ENCODE results near the gene MRPL28.
"Not testable (repeated sequence)": the region's sequence is repeated elsewhere in the genome, so short reads cannot be mapped to it uniquely, and the experiment has no call there.

Gene MRPL28

DNA sequence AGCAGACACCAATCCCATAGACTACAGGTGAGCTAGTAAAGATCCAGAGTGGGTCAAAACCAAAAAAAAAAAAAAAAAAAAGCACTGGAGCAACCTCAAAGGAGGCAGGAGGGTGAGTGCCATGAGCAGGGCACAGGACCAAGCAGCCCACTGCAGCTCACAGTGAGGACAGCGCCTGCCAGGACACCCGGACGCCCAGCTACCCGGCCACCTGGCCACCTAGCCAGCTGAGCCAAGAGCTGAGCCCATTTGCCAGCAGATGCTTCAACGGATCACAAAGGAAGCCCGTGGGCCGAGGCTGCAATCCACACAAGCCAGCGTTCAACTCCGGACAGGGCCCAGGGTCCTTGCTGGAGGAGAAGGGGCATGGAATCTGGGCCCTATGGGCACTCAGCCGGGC is 32.9 kb downstream of the MRPL28 start:
- DNase-seq: no peak

- DNase-seq: no peak
Observed at GRCh38 chr16:336269-336668, 34.1 kb downstream of the MRPL28 start.

DNA sequence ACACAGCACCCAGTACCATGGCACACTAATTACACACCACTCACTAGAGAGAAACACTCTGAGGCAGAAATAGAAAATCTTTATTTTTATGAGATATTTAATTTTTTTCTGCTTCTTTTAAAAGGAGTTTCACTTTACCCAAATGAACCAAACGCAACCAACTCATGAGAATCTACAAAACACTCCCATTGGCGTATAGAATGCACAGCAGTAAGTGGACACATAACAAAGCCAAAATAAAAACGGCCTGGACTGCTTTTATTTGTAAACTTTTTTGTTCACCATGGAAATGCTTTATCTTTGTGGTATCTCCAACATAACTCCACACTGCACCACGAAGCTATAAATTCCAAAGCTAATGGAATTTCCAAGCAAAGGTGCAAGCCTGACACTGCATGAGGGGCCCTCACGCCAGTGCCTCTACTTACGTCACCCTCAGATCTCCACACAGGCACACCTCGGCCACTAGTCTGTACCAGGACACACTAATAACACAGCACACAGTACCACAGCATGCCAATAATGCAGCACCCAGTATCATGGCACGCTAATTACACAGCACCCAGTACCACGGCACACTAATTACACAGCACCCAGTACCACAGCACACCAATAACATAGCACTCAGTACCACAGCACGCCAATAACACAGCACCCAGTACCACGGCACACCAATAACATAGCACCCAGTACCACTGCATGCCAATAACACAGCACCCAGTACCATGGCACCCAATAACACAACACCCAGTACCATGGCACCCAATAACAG is 35.3 kb downstream of the MRPL28 start:
- DNase-seq: not testable (repeated sequence)

DNA sequence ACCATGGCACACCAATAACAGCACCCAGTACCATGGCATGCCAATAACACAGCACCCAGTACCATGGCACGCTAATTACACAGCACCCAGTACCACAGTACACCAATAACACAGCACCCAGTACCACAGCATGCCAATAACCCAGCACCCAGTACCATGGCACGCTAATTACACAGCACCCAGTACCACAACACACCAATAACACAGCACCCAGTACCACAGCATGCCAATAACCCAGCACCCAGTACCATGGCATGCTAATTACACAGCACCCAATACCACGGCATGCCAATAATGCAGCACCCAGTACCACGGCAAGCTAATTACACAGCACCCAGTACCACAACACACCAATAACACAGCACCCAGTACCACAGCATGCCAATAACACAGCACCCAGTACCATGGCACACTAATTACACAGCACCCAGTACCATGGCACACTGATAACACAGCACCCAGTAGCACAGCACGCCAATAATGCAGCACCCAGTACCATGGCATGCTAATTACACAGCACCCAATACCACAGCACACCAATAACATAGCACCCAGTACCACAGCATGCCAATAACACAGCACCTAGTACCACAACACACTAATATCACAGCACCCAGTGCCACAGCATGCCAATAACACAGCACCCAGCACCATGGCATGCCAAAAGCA is 36.0 kb downstream of the MRPL28 start:
- DNase-seq: not testable (repeated sequence)

DNA sequence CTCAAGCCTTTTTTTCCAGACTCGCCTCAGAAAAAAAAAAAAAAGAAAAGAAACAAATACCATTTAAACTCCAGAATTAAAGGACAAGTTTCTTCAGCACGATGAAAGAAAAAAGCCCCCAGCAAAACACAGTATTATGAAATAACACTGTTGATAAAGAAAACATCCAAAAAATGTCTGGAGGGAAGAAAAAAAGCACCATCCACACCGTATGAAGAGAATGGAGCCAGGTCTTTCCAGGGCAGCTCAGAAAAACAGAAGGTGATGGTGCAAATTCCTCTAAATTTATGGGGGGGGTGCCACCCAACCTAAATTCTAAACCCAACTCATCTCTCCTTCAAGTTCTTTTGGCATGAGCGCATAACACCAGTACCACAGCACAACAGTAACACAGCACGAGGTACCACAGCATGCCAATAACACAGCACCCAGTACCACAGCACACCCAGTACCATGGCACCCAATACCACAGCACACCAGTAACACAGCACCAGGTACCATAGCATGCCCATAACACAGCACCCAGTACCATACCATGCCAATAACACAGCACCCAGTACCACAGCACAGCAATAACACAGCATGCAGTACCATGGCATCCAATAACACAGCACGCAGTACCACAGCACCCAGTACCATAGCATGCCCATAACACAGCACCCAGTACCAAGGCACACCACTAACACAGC is 36.8 kb downstream of the MRPL28 start:
- DNase-seq: no peak

- not testable (repeated sequence) for DNase-seq
Observed at GRCh38 chr16:331181-331814, 39.0 kb downstream of the MRPL28 start.

- no peak for DNase-seq
Observed at GRCh38 chr16:330741-331140, 39.6 kb downstream of the MRPL28 start.

- no peak for DNase-seq
Observed at GRCh38 chr16:325375-326145, 44.8 kb downstream of the MRPL28 start.

- no peak for DNase-seq
Observed at GRCh38 chr16:324451-325334, 45.6 kb downstream of the MRPL28 start.

- DNase-seq: no peak
Observed at GRCh38 chr16:324201-324450, 46.2 kb downstream of the MRPL28 start.

DNA sequence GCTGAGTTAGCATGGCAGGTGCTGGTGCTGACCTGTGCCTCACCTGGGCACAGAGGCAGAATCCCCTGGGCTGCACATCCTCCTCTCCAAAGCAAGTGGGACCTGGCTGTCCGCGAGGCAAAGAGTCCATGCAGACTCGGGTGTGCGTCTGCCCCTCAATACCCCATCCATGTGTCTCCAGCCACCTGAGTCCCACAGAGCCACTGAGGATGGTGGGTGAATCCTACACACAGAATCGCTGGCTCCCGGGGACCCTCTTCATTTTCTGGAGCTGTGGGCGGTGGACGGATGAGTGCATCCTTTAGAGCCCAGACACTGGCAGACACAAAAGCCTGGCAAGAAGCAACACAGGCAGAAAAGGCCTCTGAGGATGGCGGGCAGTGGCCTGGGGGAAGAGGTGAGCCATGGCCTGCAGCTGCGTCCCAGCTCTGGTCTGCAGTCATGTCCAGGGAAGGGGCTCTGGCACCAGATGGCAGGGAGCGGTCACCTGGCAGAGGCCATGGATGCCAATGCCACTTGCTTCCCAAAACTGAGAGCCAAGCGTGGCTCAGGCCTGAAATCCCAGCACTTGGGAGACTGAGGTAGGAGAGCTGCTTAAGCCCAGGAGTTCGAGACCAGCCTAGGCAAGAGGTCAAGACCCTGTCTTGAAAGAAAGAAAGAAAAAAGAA is 47.7 kb downstream of the MRPL28 start:
- DNase-seq: no peak

DNA sequence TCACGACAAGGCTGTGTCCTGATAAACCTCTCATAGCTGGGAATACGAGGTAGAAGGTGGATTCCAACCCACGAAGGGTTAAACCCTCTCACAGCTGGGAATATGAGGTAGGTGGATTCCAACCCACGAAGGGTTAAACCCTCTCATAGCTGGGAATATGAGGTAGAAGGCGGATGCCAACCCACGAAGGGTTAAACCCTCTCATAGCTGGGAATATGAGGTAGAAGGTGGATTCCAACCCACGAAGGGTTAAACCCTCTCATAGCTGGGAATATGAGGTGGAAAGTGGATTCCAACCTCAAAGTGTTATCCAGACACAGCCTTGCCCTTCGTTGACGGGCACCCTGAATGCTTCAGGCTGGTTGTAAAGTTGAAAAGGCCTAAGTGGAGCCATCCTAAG is 48.8 kb downstream of the MRPL28 start:
- DNase-seq: no peak

DNA sequence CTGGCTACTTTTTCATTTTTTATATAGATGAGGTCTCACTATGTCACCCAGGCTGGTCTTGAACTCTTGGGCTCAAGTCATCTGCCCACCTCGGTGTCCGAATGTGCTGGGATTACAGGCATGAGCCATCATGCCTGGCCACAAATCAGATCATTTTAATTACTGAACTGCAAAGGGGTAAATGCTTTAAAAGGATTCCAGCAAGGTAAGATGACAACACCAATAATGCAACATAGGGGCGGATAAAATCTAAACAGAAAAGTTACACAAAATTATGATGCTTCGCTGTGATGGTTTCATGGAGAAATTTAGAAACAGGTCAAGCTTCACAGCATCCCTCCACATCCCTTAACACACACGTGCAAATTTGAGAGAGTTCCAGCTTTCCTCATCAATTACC is 50.1 kb downstream of the MRPL28 start:
- no peak for DNase-seq

DNA sequence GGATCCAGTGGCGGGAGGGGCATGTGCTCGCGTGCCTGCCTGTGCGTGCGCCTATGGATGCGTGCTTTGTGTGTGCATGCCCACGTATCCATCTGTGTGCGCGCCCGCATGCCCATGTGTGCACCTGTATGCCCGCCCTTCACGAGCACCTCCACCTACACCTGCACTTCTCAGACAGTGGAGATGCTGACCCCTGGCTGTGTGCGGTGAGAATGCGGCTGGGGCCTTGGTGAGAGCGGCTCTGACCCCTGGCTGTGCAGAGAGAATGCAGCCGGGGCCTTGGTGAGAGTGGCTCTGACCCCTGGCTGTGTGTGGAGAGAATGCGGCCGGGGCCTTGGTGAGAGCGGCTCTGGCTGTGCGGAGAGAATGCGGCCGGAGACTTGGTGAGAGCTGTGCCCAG is 51.7 kb downstream of the MRPL28 start:
- no peak for DNase-seq

- no peak for DNase-seq
Observed at GRCh38 chr16:317583-317982, 52.8 kb downstream of the MRPL28 start.
